HEK293 (cell line): ENCODE results near the gene DAZAP1.

Source experiments
- CTCF ChIA-PET: fragments of 350-600 bp; formaldehyde crosslinking; extraction: SDS; loops from one replicate; lab custom pipeline; 2021; ENCODE audit warnings: antibody characterized with exemption; lab: Yijun Ruan, JAX
- POLR2A ChIA-PET: fragments of 300-600 bp; formaldehyde crosslinking; extraction: SDS; loops from one replicate; lab custom pipeline; 2020; ENCODE audit warnings: antibody characterized with exemption, inconsistent platforms; lab: Yijun Ruan, JAX
- H3K27ac ChIP-seq: fragments of 200-500 bp; sonication (Bioruptor generic); 2 replicates; pipeline ENCODE4 v1.5.1; 2014; ENCODE audit warnings: low read depth, low read length, control low read depth, inconsistent platforms; ENCODE audit errors: extremely low read depth
- H3K36me3 ChIP-seq, 2 experiments: fragments of 200-500 bp in 1 of 2; sonication (Bioruptor generic) in 1 of 2; 1 replicate in 1 of 2; 2 replicates in 1 of 2; pipeline ENCODE4 v1.5.1; 2014 to 2017; ENCODE audit warnings: inconsistent platforms in 2 of 2, low read length in 2 of 2; ENCODE audit not compliant: control insufficient read depth in 2 of 2, insufficient read depth in 1 of 2
- H3K4me1 ChIP-seq: fragments of 200-500 bp; sonication (Bioruptor generic); 2 replicates; pipeline ENCODE4 v1.5.1; 2014; ENCODE audit warnings: mild to moderate bottlenecking, low read length, inconsistent platforms; ENCODE audit not compliant: control insufficient read depth, insufficient read depth
- H3K4me3 ChIP-seq: 2 replicates; pipeline ENCODE4 v1.5.1; 2011; ENCODE audit warnings: low read depth, mild to moderate bottlenecking, control low read depth, low read length, moderate library complexity
- H3K9me3 ChIP-seq: fragments of 200-500 bp; sonication (Bioruptor generic); 2 replicates; pipeline ENCODE4 v1.5.1; 2014; ENCODE audit warnings: low read depth, low read length, inconsistent platforms; ENCODE audit not compliant: control insufficient read depth, insufficient read depth
- AEBP2 ChIP-seq: fragments of 450-650 bp; formaldehyde crosslinking; IDR thresholded peaks from 2 replicates; pipeline ENCODE4 v1.5.1; 2016; ENCODE audit warnings: missing biosample characterization, missing genetic modification characterization, borderline replicate concordance
- GLIS1 ChIP-seq: fragments of 450-650 bp; formaldehyde crosslinking; IDR thresholded peaks from 2 replicates; pipeline ENCODE4 v1.5.1; 2016; ENCODE audit warnings: missing biosample characterization, missing genetic modification characterization
- IKZF3 ChIP-seq: fragments of 450-650 bp; IDR thresholded peaks from 2 replicates; pipeline ENCODE4 v1.5.0; 2018; ENCODE audit warnings: missing biosample characterization, mild to moderate bottlenecking, missing genetic modification characterization, moderate library complexity
- PATZ1 ChIP-seq: fragments of 450-650 bp; formaldehyde crosslinking; IDR thresholded peaks from 2 replicates; pipeline ENCODE4 v1.5.1; 2016; ENCODE audit warnings: missing biosample characterization, missing genetic modification characterization
- ZBTB17 ChIP-seq: fragments of 450-650 bp; formaldehyde crosslinking; IDR thresholded peaks from 2 replicates; pipeline ENCODE4 v1.5.1; 2016; ENCODE audit warnings: missing biosample characterization, missing genetic modification characterization
- ZFP69B ChIP-seq: fragments of 450-650 bp; formaldehyde crosslinking; IDR thresholded peaks from 2 replicates; pipeline ENCODE4 v1.5.1; 2016; ENCODE audit warnings: missing biosample characterization, missing genetic modification characterization
- ZIC2 ChIP-seq: fragments of 450-650 bp; formaldehyde crosslinking; IDR thresholded peaks from 2 replicates; pipeline ENCODE4 v1.5.1; 2016; ENCODE audit warnings: missing biosample characterization, missing genetic modification characterization
- ZNF132 ChIP-seq: fragments of 450-650 bp; formaldehyde crosslinking; IDR thresholded peaks from 2 replicates; pipeline ENCODE4 v1.5.1; 2017; ENCODE audit warnings: missing biosample characterization, missing genetic modification characterization, borderline replicate concordance
- ZNF664 ChIP-seq: fragments of 450-650 bp; formaldehyde crosslinking; IDR thresholded peaks from 2 replicates; pipeline ENCODE4 v1.5.1; 2016; ENCODE audit warnings: missing biosample characterization, missing genetic modification characterization
- ZNF670 ChIP-seq: fragments of 450-650 bp; formaldehyde crosslinking; IDR thresholded peaks from 2 replicates; pipeline ENCODE4 v1.5.1; 2016; ENCODE audit warnings: missing biosample characterization, missing genetic modification characterization, low read depth
- ZNF692 ChIP-seq: fragments of 450-650 bp; formaldehyde crosslinking; IDR thresholded peaks from 2 replicates; pipeline ENCODE4 v1.5.1; 2016; ENCODE audit warnings: missing biosample characterization, missing genetic modification characterization
- ZNF792 ChIP-seq: fragments of 450-650 bp; formaldehyde crosslinking; IDR thresholded peaks from 2 replicates; pipeline ENCODE4 v1.5.1; 2016; ENCODE audit warnings: missing biosample characterization, missing genetic modification characterization
- ZNF837 ChIP-seq: fragments of 450-650 bp; formaldehyde crosslinking; IDR thresholded peaks from 2 replicates; pipeline ENCODE4 v1.5.1; 2016; ENCODE audit warnings: missing biosample characterization, missing genetic modification characterization
- TF ChIP-seq, protein P1 (sequence below): fragments of 450-650 bp; formaldehyde crosslinking; IDR thresholded peaks from 2 replicates; pipeline ENCODE4 v1.5.1; 2017; ENCODE audit warnings: missing biosample characterization, mild to moderate bottlenecking, missing genetic modification characterization, moderate library complexity

Gene DAZAP1

GRCh38 chr19:1373042-1373533 is 34.3 kb upstream of the DAZAP1 start:
- Histone ChIP-seq H3K27ac (peak overlapping the region; percentile 31; the same call in 1 of the 2 replicates), H3K4me3 (no peak overlapping the region), H3K9me3 (no peaks in the 10 kb centered on the region), H3K36me3 (peaks cover 10 to 72% of the 10 kb centered on the region in 2 experiments), H3K4me1 (no peaks in the 10 kb centered on the region)
- CTCF ChIA-PET, result interaction anchor here (0.6 to 4.1 kb wide), 6 partner anchors 10 to 94 kb away, joined by 3 to 28 read pairs (median 4); no protein-coding TSS in a partner anchor
- POLR2A ChIA-PET, result interaction anchor here (1.8 to 2.4 kb wide), 2 partner anchors 94 to 104 kb away, joined by 5 to 9 read pairs; partner anchors contain the start of gene CIRBP
- TF ChIP-seq ZNF670 (tag by site-specific recombination) (no peak), GLIS1 (peak; percentile 17; the same call in 1 of the 2 replicates), ZNF132 (no peak), ZNF837 (tag by site-specific recombination) (no peak), ZNF664 (no peak)
- TF ChIP-seq, protein P1, sequence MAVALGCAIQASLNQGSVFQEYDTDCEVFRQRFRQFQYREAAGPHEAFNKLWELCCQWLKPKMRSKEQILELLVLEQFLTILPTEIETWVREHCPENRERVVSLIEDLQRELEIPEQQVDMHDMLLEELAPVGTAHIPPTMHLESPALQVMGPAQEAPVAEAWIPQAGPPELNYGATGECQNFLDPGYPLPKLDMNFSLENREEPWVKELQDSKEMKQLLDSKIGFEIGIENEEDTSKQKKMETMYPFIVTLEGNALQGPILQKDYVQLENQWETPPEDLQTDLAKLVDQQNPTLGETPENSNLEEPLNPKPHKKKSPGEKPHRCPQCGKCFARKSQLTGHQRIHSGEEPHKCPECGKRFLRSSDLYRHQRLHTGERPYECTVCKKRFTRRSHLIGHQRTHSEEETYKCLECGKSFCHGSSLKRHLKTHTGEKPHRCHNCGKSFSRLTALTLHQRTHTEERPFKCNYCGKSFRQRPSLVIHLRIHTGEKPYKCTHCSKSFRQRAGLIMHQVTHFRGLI, result no peak

- TF ChIP-seq ZIC2 (0 out of 2 replicates have a peak, but pooled peaks have one; percentile 28), ZBTB17 (tag by site-specific recombination) (peak; percentile 29; the same call in 1 of the 2 replicates), PATZ1 (tag by site-specific recombination) (0 out of 2 replicates have a peak, but pooled peaks have one; percentile 32), ZNF792 (tag by site-specific recombination) (no peak), AEBP2 (tag by site-specific recombination) (no peak), ZNF692 (tag by site-specific recombination) (peak; percentile 98), IKZF3 (no peak), ZFP69B (tag by site-specific recombination) (peak; percentile 96), GLIS1 (0 out of 2 replicates have a peak, but pooled peaks have one; percentile 11)
- POLR2A ChIA-PET, result interaction anchor here (2.4 kb wide), 1 partner anchor 95 kb away, joined by 9 read pairs; no protein-coding TSS in a partner anchor
- H3K27ac ChIP-seq, result peak overlapping the region; percentile 31; the same call in 1 of the 2 replicates
- no peak overlapping the region for H3K4me3 ChIP-seq
- no peaks in the 10 kb centered on the region for H3K9me3 ChIP-seq
- H3K36me3 ChIP-seq, result peaks cover 10 to 66% of the 10 kb centered on the region in 2 experiments
- H3K4me1 ChIP-seq, result no peaks in the 10 kb centered on the region
- CTCF ChIA-PET, result interaction anchor here (0.6 to 1.4 kb wide), 2 partner anchors 9 to 47 kb away, joined by 5 read pairs; no protein-coding TSS in a partner anchor
These were observed 33.7 kb upstream of the DAZAP1 start for GRCh38 chr19:1373534-1374249.
